ENCODE results near the gene PPTC7. TPM values are rescaled to one million over a fixed set of nuclear protein-coding genes. Genes with fewer than 3 reads are reported as not detected.
A peak's percentile ranks its signal among the peaks of the same experiment; 100 is the strongest.
"Not testable (repeated sequence)": the region's sequence is repeated elsewhere in the genome, so short reads cannot be mapped to it uniquely, and the experiment has no call there.

PPTC7 gene
- total RNA-seq, 1 donor from 2014 or later: 42.4 TPM

GRCh38 chr12:110565894-110566871 lies 16.9 kb downstream of the PPTC7 start:
- intact Hi-C loops (cut with micrococcal nuclease): no loop called here
- Mint-ChIP-seq H3K27ac (peak overlapping the region; percentile 11), H3K4me3 (ENCODE audit: low read depth) (no peak overlapping the region), H3K9me3 (peaks cover 13% of the 10 kb centered on the region), H3K36me3 (ENCODE audit: low read depth) (peaks cover 34% of the 10 kb centered on the region), H3K4me1 (ENCODE audit: low read depth) (peaks cover 47% of the 10 kb centered on the region), H3K27me3 (ENCODE audit: low read depth) (no peaks in the 10 kb centered on the region)
- DNase-seq (ENCODE audit: low spot score): no peak

- peaks cover 51% of the 10 kb centered on the region for H3K4me1 Mint-ChIP-seq (ENCODE audit: low read depth)
- H3K27me3 Mint-ChIP-seq (ENCODE audit: low read depth): no peaks in the 10 kb centered on the region
- H3K4me3 Mint-ChIP-seq (ENCODE audit: low read depth): no peak overlapping the region
- intact Hi-C loops (cut with micrococcal nuclease): no loop called here
- H3K9me3 Mint-ChIP-seq: peaks cover 3% of the 10 kb centered on the region
- DNase-seq (ENCODE audit: low spot score): no peak
- peaks cover 39% of the 10 kb centered on the region for H3K36me3 Mint-ChIP-seq (ENCODE audit: low read depth)
- H3K27ac Mint-ChIP-seq: peak overlapping the region; percentile 77
Measured at GRCh38 chr12:110564471-110564991, 18.6 kb downstream of the PPTC7 start.

DNA sequence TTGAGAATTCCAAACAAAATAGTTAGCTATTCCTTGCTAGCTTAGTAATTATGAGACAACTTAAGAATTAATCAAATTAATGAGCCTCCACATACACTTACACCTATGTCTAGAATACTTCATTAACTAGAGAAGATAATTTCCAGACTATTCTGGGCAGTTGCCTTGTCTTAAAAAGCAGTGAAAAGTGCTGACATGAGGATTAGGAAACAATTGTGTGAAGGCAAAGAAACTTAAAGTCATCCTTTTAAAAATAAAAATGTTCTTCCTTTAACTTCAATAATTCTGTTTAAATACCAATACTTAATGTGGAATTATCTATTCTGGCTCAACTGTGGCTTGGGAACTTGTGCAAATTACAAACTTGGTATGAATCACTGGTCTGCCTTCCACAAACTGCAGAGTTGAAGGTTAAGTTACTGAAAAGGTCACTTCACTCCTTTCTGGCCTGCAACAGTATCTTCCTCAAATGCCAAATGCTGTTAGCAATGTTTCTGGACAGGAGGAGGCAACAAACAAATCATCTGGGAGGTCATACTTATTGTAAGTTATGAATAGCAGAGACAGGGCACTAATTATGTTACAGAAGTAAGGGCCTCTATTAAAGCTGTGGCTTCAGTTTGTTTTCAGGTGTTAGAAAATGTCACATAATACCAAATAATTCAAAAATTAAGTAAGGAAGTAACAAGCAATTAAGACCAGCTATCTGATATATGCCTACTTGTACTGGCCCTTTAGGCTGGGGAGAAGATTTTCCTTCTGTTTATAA lies 19.2 kb downstream of the PPTC7 start:
- Mint-ChIP-seq H3K36me3 (ENCODE audit: low read depth) (peaks cover 39% of the 10 kb centered on the region), H3K27ac (peak overlapping the region; percentile 77), H3K4me1 (ENCODE audit: low read depth) (peaks cover 51% of the 10 kb centered on the region), H3K9me3 (no peaks in the 10 kb centered on the region), H3K27me3 (ENCODE audit: low read depth) (no peaks in the 10 kb centered on the region), H3K4me3 (ENCODE audit: low read depth) (peak overlapping the region; percentile 37)
- DNase-seq (ENCODE audit: low spot score): no peak
- intact Hi-C loops (cut with micrococcal nuclease): loop anchor here (2.0 kb wide), 1 partner anchor 21 kb away; no protein-coding TSS in a partner anchor

DNA sequence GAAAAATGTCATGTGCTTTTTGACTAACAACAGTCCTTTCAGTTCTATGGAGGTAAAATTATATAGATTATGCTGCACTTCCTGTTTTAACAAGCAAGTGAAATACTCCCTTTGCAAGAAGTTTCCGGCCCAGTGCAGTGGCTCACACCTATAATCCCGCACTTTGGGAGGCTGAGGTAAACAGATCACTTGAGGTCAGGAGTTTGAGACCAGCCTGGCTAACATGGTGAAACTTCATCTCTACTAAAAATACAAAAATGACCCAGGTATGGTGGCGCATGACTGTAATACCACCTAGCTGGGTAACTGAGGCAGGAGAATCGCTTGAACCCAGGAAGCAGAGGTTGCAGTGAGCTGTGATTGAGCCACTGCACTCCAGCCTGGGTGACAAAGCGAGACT lies 20.7 kb downstream of the PPTC7 start:
- peaks cover 39% of the 10 kb centered on the region for H3K36me3 Mint-ChIP-seq (ENCODE audit: low read depth)
- H3K27ac Mint-ChIP-seq: peak overlapping the region; percentile 86
- H3K27me3 Mint-ChIP-seq (ENCODE audit: low read depth): not testable (repeated sequence)
- H3K4me3 Mint-ChIP-seq (ENCODE audit: low read depth): peak overlapping the region; percentile 64
- intact Hi-C loops (cut with micrococcal nuclease): loop anchor here (1.0 to 2.0 kb wide), 2 partner anchors 16 to 20 kb away; no protein-coding TSS in a partner anchor
- peaks cover 50% of the 10 kb centered on the region for H3K4me1 Mint-ChIP-seq (ENCODE audit: low read depth)
- H3K9me3 Mint-ChIP-seq: peaks cover 11% of the 10 kb centered on the region
- DNase-seq (ENCODE audit: low spot score): peak; percentile 53

- Mint-ChIP-seq H3K27me3 (ENCODE audit: low read depth) (no peaks in the 10 kb centered on the region), H3K36me3 (ENCODE audit: low read depth) (peaks cover 35% of the 10 kb centered on the region), H3K27ac (peak overlapping the region; percentile 79), H3K9me3 (peaks cover 11% of the 10 kb centered on the region), H3K4me3 (ENCODE audit: low read depth) (peak overlapping the region; percentile 42), H3K4me1 (ENCODE audit: low read depth) (peaks cover 45% of the 10 kb centered on the region)
- intact Hi-C loops (cut with micrococcal nuclease): loop anchor here (1.0 to 2.0 kb wide), 2 partner anchors 17 to 19 kb away; no protein-coding TSS in a partner anchor
- no peak for DNase-seq (ENCODE audit: low spot score)
Measured at GRCh38 chr12:110561471-110562201, 21.5 kb downstream of the PPTC7 start.

DNA sequence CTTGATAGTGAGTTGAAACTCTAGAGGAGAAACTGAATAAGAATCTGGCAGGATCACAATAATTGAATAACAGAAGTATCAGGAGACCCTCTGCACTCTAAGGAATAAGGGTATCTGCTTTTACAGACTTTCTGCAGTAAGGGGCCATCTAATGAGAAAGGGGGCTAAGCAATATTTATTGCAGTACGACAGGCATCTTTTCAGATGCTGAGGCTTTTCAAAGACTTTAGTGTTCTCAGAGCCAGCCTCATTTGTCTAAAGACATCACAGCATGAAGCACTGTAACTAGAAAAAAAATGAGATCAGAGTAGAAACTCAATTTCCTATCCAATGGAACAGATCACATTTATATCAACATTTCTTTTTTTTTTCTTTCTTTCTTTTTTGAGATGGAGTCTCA lies 22.2 kb downstream of the PPTC7 start:
- no peak overlapping the region for H3K4me3 Mint-ChIP-seq (ENCODE audit: low read depth)
- H3K27ac Mint-ChIP-seq: peak overlapping the region; percentile 24
- intact Hi-C loops (cut with micrococcal nuclease): no loop called here
- peaks cover 35% of the 10 kb centered on the region for H3K36me3 Mint-ChIP-seq (ENCODE audit: low read depth)
- H3K9me3 Mint-ChIP-seq: peaks cover 11% of the 10 kb centered on the region
- no peak for DNase-seq (ENCODE audit: low spot score)
- peaks cover 40% of the 10 kb centered on the region for H3K4me1 Mint-ChIP-seq (ENCODE audit: low read depth)
- no peaks in the 10 kb centered on the region for H3K27me3 Mint-ChIP-seq (ENCODE audit: low read depth)

DNA sequence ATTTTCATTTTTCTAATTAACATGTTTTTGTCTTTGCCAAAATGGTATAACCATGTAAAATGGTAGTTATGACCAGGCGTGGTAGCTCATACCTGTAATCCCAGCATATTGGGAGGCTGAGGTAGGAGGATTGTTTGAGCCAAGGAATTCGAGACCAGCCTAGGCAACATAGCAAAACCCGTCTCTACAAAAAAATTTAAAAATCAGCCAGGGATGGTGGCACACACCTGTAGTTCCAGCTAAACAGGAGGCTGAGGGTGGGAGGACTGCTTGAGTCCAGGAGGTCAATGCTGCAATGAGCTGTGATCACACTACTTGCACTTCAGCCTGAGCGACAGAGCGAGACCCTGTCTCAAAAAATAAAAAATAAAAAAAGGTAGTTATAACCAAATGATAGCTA lies 23.1 kb downstream of the PPTC7 start:
- Mint-ChIP-seq H3K9me3 (peaks cover 11% of the 10 kb centered on the region), H3K4me1 (ENCODE audit: low read depth) (peaks cover 42% of the 10 kb centered on the region), H3K36me3 (ENCODE audit: low read depth) (peaks cover 37% of the 10 kb centered on the region), H3K27me3 (ENCODE audit: low read depth) (no peaks in the 10 kb centered on the region), H3K27ac (no peak overlapping the region), H3K4me3 (ENCODE audit: low read depth) (no peak overlapping the region)
- intact Hi-C loops (cut with micrococcal nuclease): no loop called here
- DNase-seq (ENCODE audit: low spot score): no peak

DNA sequence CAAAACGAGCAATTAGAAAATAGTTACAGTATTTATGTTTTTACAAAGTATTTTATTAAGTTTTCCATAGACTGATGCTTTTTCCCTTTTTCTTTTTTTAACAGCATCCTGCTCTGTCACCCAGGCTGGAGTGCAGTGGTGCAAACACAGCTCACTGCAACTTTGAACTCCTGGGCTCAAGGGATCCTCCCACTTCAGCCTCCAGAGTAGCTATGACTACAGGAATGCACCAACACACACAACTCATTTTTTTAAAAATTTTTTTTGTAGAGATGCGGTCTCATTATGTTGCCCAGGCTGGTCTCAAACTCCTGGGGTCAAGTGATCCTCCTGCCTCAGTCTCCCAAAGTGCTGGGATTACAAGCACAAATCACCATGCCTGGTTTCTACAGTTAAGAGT lies 24.2 kb downstream of the PPTC7 start:
- not testable (repeated sequence) for DNase-seq (ENCODE audit: low spot score); H3K4me3 Mint-ChIP-seq (ENCODE audit: low read depth)
- intact Hi-C loops (cut with micrococcal nuclease): loop anchor here (10.0 kb wide), 1 partner anchor 266 kb away; no protein-coding TSS in a partner anchor

GRCh38 chr12:110557300-110557699 lies 25.8 kb downstream of the PPTC7 start:
- Mint-ChIP-seq H3K27ac (no peak overlapping the region), H3K4me1 (ENCODE audit: low read depth) (peaks cover 35% of the 10 kb centered on the region), H3K36me3 (ENCODE audit: low read depth) (peaks cover 42% of the 10 kb centered on the region), H3K9me3 (peaks cover 11% of the 10 kb centered on the region), H3K27me3 (ENCODE audit: low read depth) (no peaks in the 10 kb centered on the region), H3K4me3 (ENCODE audit: low read depth) (no peak overlapping the region)
- intact Hi-C loops (cut with micrococcal nuclease): loop anchor here (10.0 kb wide), 1 partner anchor 268 kb away; no protein-coding TSS in a partner anchor
- no peak for DNase-seq (ENCODE audit: low spot score)

More for the DNA sequence above, 24.2 kb downstream of the PPTC7 start:
- Mint-ChIP-seq H3K36me3 (ENCODE audit: low read depth) (peaks cover 39% of the 10 kb centered on the region), H3K9me3 (peaks cover 11% of the 10 kb centered on the region), H3K4me1 (ENCODE audit: low read depth) (peaks cover 41% of the 10 kb centered on the region)
- H3K27ac Mint-ChIP-seq; H3K27me3 Mint-ChIP-seq (ENCODE audit: low read depth): not testable (repeated sequence)

GRCh38 chr12:110556705-110557104 lies 26.4 kb downstream of the PPTC7 start:
- H3K9me3 Mint-ChIP-seq: peaks cover 11% of the 10 kb centered on the region
- peaks cover 33% of the 10 kb centered on the region for H3K4me1 Mint-ChIP-seq (ENCODE audit: low read depth)

GRCh38 chr12:110555577-110556406 lies 27.3 kb downstream of the PPTC7 start:
- peaks cover 11% of the 10 kb centered on the region for H3K9me3 Mint-ChIP-seq
- no peaks in the 10 kb centered on the region for H3K27me3 Mint-ChIP-seq (ENCODE audit: low read depth)
- peaks cover 31% of the 10 kb centered on the region for H3K4me1 Mint-ChIP-seq (ENCODE audit: low read depth)
- peak overlapping the region; percentile 14 for H3K27ac Mint-ChIP-seq
- H3K36me3 Mint-ChIP-seq (ENCODE audit: low read depth): peaks cover 54% of the 10 kb centered on the region
- intact Hi-C loops (cut with micrococcal nuclease): loop anchor here (10.0 kb wide), 1 partner anchor 269 kb away; no protein-coding TSS in a partner anchor
- DNase-seq (ENCODE audit: low spot score): no peak
- no peak overlapping the region for H3K4me3 Mint-ChIP-seq (ENCODE audit: low read depth)

More at GRCh38 chr12:110556705-110557104, 26.4 kb downstream of the PPTC7 start:
- no peak overlapping the region for H3K4me3 Mint-ChIP-seq (ENCODE audit: low read depth)
- intact Hi-C loops (cut with micrococcal nuclease): loop anchor here (10.0 kb wide), 1 partner anchor 268 kb away; no protein-coding TSS in a partner anchor
- DNase-seq (ENCODE audit: low spot score): no peak
- peaks cover 48% of the 10 kb centered on the region for H3K36me3 Mint-ChIP-seq (ENCODE audit: low read depth)
- H3K27ac Mint-ChIP-seq: no peak overlapping the region
- H3K27me3 Mint-ChIP-seq (ENCODE audit: low read depth): no peaks in the 10 kb centered on the region
